Upper lobe of left lung (tissue), 6 donors: Measurements from ENCODE around the gene JAKMIP2. TPM values are rescaled to one million over a fixed set of nuclear protein-coding genes. Genes with fewer than 3 reads are reported as not detected.
A peak's percentile ranks its signal among the peaks of the same experiment; 100 is the strongest.

Experiments
- ATAC-seq, 2 donors: fragments of 200-7000 bp; cut with Tn5 transposase; one replicate each; pipeline ENCODE4 v1.9.1; 2022; ENCODE audit warnings: mild to moderate bottlenecking in 2 of 2, moderate library complexity in 2 of 2; ENCODE audit not compliant: low FRiP score in 2 of 2
- DNase-seq, 2 donors: peaks; one replicate each; pipeline ENCODE4 v3.0.0-alpha.2; 2019 to 2020
- H3K27ac ChIP-seq, 4 donors: fragments of 200-600 bp; sonication (generic); one replicate each; pipeline ENCODE4 v1.5.1; 2016 to 2019
- H3K27me3 ChIP-seq, 4 donors: fragments of 200-600 bp; sonication (generic); one replicate each; pipeline ENCODE4 v1.5.1; 2017 to 2019
- H3K36me3 ChIP-seq, 4 donors: fragments of 200-600 bp; sonication (generic); one replicate each; pipeline ENCODE4 v1.5.1; 2016 to 2019
- H3K4me1 ChIP-seq, 4 donors: fragments of 200-600 bp; sonication (generic); one replicate each; pipeline ENCODE4 v1.5.1; 2018 to 2019
- H3K4me3 ChIP-seq, 4 donors: fragments of 200-600 bp; sonication (generic); one replicate each; pipeline ENCODE4 v1.5.1; 2017 to 2019; ENCODE audit warnings: mild to moderate bottlenecking in 2 of 4, moderate library complexity in 1 of 4
- H3K9me3 ChIP-seq, 4 donors: fragments of 200-600 bp; sonication (generic); one replicate each; pipeline ENCODE4 v1.5.1; 2018 to 2019
- EP300 ChIP-seq, 4 donors: sonication (generic); formaldehyde crosslinking; IDR thresholded peaks; one replicate each; pipeline ENCODE4 v1.5.1; 2017; ENCODE audit warnings: antibody characterized with exemption in 4 of 4, control low read depth in 2 of 4
- POLR2A ChIP-seq, 4 donors: fragments of 450-650 bp; IDR thresholded peaks; one replicate each; pipeline ENCODE4 v1.5.1; 2016 to 2017; ENCODE audit warnings: antibody characterized with exemption in 4 of 4, mild to moderate bottlenecking in 2 of 4
- POLR2AphosphoS5 ChIP-seq, 2 donors: sonication (generic); formaldehyde crosslinking; IDR thresholded peaks; one replicate each; pipeline ENCODE4 v1.5.1; 2017; ENCODE audit warnings: antibody characterized with exemption in 2 of 2
- WGBS, 2 donors: methylation state at CpG; one replicate each; pipeline ENCODE4 v1.1.5; 2017 to 2018; 5-methylcytosine and 5-hydroxymethylcytosine counted together
- total RNA-seq, 6 donors: library from RNA; depleted of rRNA in 4 of 6; stranded (reverse); fragments of >200 nt in 4 of 6; gene quantifications; one replicate each; pipeline versions ENCODE4 v1.1.0 to v1.2.1, GENCODE V29; 2016 to 2021
- TF ChIP-seq, protein P1 (sequence below), 6 experiments: fragments of 450-650 bp in 4 of 6; fragments of 200-600 bp in 2 of 6; sonication (generic) in 2 of 6; IDR thresholded peaks; one replicate each; pipeline ENCODE4 v1.5.1; 2016 to 2019; ENCODE audit warnings: antibody characterized with exemption in 6 of 6
- donor health status: DM: no; HTN: no; CAD: no; lungs with moderate emphysema.
- donor health status: DM: no; HTN: yes; CAD: no; lungs with severe emphysema.

The JAKMIP2 gene
- total RNA-seq, 6 donors from 2014 or later, result 0.91 to 8.4 (median 6.0) TPM

- WGBS, 2 donors, result 90 to 95% methylated on average over 1 of the region's 1 CpG
- ATAC-seq, result no peak
- Histone ChIP-seq H3K4me3 (no peak overlapping the region), H3K4me1 (no peaks in the 10 kb centered on the region), H3K27me3 (no peaks in the 10 kb centered on the region), H3K36me3 (no peaks in the 10 kb centered on the region), H3K9me3 (peaks cover 0 to 10% (median 9%) of the 10 kb centered on the region in 4 donors), H3K27ac (no peak overlapping the region)
- TF ChIP-seq, protein P1, sequence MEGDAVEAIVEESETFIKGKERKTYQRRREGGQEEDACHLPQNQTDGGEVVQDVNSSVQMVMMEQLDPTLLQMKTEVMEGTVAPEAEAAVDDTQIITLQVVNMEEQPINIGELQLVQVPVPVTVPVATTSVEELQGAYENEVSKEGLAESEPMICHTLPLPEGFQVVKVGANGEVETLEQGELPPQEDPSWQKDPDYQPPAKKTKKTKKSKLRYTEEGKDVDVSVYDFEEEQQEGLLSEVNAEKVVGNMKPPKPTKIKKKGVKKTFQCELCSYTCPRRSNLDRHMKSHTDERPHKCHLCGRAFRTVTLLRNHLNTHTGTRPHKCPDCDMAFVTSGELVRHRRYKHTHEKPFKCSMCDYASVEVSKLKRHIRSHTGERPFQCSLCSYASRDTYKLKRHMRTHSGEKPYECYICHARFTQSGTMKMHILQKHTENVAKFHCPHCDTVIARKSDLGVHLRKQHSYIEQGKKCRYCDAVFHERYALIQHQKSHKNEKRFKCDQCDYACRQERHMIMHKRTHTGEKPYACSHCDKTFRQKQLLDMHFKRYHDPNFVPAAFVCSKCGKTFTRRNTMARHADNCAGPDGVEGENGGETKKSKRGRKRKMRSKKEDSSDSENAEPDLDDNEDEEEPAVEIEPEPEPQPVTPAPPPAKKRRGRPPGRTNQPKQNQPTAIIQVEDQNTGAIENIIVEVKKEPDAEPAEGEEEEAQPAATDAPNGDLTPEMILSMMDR (IDR thresholded peaks at IDR 0.05), result no peak
- TF ChIP-seq EP300 (IDR thresholded peaks at IDR 0.05) (no peak), POLR2A (IDR thresholded peaks at IDR 0.05) (no peak), POLR2AphosphoS5 (IDR thresholded peaks at IDR 0.05) (no peak)
- no peak for DNase-seq
These were observed 89.3 kb downstream of the JAKMIP2 start for GRCh38 chr5:147693233-147693632.

DNA sequence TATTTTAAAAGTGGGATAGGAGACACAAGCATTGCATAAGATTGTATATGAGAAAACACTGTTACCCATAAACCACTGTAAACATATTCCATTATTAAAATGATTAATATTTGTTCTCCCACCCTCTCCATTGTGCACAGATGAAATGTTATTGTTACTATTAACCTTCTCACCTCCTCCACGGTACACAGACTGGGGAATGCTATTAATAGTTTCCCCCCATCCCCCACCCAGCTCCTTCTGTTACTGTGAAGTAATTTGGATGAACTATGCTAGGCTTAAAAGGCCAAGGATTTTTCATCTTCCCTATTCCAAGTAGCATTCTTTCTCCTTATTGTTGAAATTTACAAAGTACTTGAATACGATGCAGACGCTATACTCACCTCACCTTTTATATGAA lies 91.4 kb downstream of the JAKMIP2 start:
- TF ChIP-seq, protein P1 (IDR thresholded peaks at IDR 0.05), result no peak
- no peak for TF ChIP-seq POLR2A (IDR thresholded peaks at IDR 0.05)
- TF ChIP-seq POLR2AphosphoS5 (IDR thresholded peaks at IDR 0.05), result no peak
- TF ChIP-seq EP300 (IDR thresholded peaks at IDR 0.05), result no peak
- 55 to 58% methylated on average over 3 of the region's 3 CpGs for WGBS, 2 donors
- no peaks in the 10 kb centered on the region for H3K9me3 ChIP-seq
- no peaks in the 10 kb centered on the region for H3K36me3 ChIP-seq
- DNase-seq (no peak), ATAC-seq (no peak)
- H3K27me3 ChIP-seq, result no peaks in the 10 kb centered on the region
- H3K4me3 ChIP-seq, result no peak overlapping the region
- H3K4me1 ChIP-seq, result no peaks in the 10 kb centered on the region
- H3K27ac ChIP-seq, result no peak overlapping the region

- WGBS, 2 donors, result 76 to 80% methylated on average over 2 of the region's 2 CpGs
- H3K36me3 ChIP-seq, result no peaks in the 10 kb centered on the region
- DNase-seq (no peak), ATAC-seq (no peak)
- TF ChIP-seq POLR2A (IDR thresholded peaks at IDR 0.05) (no peak), EP300 (IDR thresholded peaks at IDR 0.05) (no peak), POLR2AphosphoS5 (IDR thresholded peaks at IDR 0.05) (no peak)
- TF ChIP-seq, protein P1 (IDR thresholded peaks at IDR 0.05), result no peak
- H3K4me1 ChIP-seq, result no peaks in the 10 kb centered on the region
- H3K4me3 ChIP-seq, result no peak overlapping the region
- H3K27ac ChIP-seq, result no peak overlapping the region
- H3K27me3 ChIP-seq, result no peaks in the 10 kb centered on the region
- H3K9me3 ChIP-seq, result no peaks in the 10 kb centered on the region
These were observed 91.9 kb downstream of the JAKMIP2 start for GRCh38 chr5:147690595-147690994.

DNA sequence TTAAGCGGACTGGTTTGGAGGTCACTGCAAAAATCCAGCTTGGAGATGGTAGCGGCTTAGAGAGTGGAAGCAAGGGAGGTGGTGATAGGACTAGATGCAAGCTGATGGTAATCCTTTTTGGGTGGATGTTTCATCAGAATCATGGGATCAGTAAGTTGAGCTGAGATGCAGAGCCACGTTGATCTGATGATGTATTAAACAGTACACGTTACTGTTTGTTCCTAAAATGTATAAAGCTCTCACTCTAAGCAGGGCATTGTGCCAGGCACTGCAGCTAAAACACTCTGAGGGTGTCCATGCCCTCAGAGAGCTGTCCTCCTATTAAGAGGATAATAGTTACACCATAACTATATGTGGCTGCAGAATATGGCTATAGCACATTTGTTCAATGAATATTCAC lies 93.1 kb downstream of the JAKMIP2 start:
- DNase-seq, result no peak
- Histone ChIP-seq H3K9me3 (no peaks in the 10 kb centered on the region), H3K27me3 (no peaks in the 10 kb centered on the region), H3K27ac (peak overlapping the region in 1 of 4 donors; percentile 21), H3K4me1 (no peaks in the 10 kb centered on the region), H3K4me3 (no peak overlapping the region), H3K36me3 (no peaks in the 10 kb centered on the region)
- no peak for TF ChIP-seq EP300 (IDR thresholded peaks at IDR 0.05)
- WGBS, 2 donors, result 63 to 75% methylated on average over 4 of the region's 4 CpGs
- ATAC-seq, result no peak

DNA sequence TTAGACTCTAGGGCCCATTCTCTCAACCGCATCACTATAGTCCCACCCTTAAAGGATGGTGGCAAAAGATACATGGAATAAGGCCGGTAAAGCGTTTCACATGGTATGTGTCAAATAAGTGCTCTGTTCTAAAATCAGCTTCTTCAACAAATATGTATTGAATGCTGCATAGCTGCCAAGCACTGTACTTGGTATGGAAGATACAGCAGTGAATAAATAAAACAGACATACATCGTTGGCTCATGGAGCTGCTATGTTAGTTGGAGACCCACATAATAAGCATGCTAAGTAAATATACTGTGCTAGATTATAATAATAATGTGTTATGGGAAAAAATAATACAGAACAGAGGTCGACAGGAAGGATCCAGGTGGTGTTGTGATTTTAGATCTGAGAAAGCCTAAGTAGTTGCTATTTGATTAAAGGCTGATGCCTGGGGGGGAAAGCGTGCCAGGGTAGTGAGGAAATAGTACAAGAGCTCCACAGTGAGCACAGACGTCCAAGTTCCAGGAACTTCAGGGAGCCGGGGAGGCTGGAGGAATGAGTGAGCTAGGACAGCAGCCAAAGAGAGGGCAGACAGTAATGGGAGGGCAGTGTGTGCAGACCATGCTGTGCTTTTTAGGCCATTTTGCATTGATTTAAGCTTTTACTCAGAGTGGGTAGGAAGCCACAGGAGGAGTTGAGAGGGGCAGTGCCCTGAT lies 93.7 kb downstream of the JAKMIP2 start:
- peak in 1 of 2 donors; percentile 36 for DNase-seq
- WGBS, 2 donors, result 47 to 59% methylated on average over 8 of the region's 8 CpGs

More for the DNA sequence above, 93.7 kb downstream of the JAKMIP2 start:
- Histone ChIP-seq H3K36me3 (no peaks in the 10 kb centered on the region), H3K27me3 (no peaks in the 10 kb centered on the region), H3K27ac (peak overlapping the region in 1 of 4 donors; percentile 21), H3K9me3 (no peaks in the 10 kb centered on the region), H3K4me3 (no peak overlapping the region), H3K4me1 (no peaks in the 10 kb centered on the region)
- TF ChIP-seq POLR2AphosphoS5 (IDR thresholded peaks at IDR 0.05) (no peak), EP300 (IDR thresholded peaks at IDR 0.05) (no peak)
- TF ChIP-seq, protein P1 (IDR thresholded peaks at IDR 0.05), result no peak
- ATAC-seq, result peak; percentile 31 to 61
